Left lobe of liver (tissue), 2 donors: ENCODE measurements around the gene CEACAM19. TPM values are rescaled to one million over a fixed set of nuclear protein-coding genes. Genes with fewer than 3 reads are reported as not detected.
"Not testable (repeated sequence)": the region's sequence is repeated elsewhere in the genome, so short reads cannot be mapped to it uniquely, and the experiment has no call there.

Source experiments
- ATAC-seq: fragments of 200-7000 bp; cut with Tn5 transposase; one replicate; pipeline ENCODE4 v1.9.1; 2020; ENCODE audit warnings: mild to moderate bottlenecking, moderate library complexity
- DNase-seq: peaks from one replicate; pipeline ENCODE4 v3.0.0-alpha.2; 2020; ENCODE audit warnings: low spot score
- total RNA-seq: library from RNA; stranded (reverse); gene quantifications from one replicate; pipeline ENCODE4 v1.2.1, GENCODE V29; 2021
- donor health status: DM: no; HTN: no; CAD: no; lungs with moderate emphysema.
- donor health status: DM: no; HTN: yes; CAD: no.

The CEACAM19 gene, protein sequence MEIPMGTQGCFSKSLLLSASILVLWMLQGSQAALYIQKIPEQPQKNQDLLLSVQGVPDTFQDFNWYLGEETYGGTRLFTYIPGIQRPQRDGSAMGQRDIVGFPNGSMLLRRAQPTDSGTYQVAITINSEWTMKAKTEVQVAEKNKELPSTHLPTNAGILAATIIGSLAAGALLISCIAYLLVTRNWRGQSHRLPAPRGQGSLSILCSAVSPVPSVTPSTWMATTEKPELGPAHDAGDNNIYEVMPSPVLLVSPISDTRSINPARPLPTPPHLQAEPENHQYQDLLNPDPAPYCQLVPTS
- 5.6 TPM for total RNA-seq

DNA sequence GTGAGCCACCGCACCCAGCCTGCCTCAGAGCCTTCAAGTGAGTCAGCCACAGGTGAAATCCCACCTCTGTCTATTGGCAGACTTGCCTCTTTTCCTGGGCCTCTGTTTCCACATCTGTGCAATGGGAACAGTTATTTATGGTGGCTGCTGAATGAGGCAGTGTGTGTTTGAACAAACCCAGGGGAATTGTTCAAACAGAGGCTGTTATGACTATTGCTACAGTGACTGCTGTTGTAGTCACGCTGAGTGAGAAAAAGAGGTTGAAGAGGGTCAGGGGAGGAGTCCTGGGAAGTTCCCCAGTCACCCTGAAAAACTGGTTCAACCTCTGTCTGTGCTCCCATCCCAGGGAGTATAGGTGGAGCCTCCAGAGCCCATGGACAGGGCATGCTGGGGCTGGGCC lies at the start of gene CEACAM19:
TSS of gene CEACAM19 (plus strand) at position 83 of the 400 bp plus-strand sequence. CDS start 450 bp downstream, outside the sequence.
- no peak for ATAC-seq
- no peak for DNase-seq

DNA sequence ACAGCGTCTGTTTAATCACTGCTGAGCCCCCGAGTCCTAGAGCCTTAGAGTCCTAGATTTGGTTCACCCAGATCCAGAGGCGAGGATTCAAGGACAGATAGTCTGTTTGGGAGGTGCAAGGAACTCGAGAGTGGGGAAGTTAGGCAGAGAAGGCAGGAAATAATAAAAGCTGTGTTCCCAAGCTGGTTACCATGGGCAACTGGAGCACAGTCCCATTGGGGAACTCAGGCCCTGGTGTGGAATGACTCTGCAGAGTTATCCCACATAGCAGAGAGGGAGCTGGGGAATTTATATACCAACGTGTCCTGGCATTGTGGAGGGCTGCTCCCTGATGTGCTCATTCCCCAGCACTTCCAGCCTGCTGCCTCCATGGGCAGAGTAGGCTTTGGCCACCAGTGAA lies 48.2 kb upstream of the CEACAM19 start:
- ATAC-seq (peak; percentile 2), DNase-seq (no peak)

DNA sequence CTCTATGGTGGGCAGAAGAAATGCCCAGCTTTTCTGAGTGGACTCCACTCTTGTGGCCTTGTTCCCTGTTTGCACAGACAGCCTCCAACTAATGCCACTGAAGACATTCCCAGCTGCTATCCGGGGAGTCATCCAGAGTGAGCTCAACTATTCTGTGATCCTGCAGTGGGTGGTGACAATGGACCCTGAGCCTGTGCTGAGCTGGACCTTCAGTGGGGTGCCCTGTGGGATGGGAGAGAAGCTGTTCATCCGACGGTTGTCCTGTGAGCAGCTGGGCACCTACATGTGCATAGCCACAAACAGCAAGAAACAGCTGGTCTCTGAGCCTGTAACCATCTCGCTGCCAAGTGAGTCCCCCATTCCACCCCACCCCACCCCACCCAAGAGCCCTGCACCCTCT lies 47.7 kb upstream of the CEACAM19 start:
- DNase-seq (no peak), ATAC-seq (no peak)

DNA sequence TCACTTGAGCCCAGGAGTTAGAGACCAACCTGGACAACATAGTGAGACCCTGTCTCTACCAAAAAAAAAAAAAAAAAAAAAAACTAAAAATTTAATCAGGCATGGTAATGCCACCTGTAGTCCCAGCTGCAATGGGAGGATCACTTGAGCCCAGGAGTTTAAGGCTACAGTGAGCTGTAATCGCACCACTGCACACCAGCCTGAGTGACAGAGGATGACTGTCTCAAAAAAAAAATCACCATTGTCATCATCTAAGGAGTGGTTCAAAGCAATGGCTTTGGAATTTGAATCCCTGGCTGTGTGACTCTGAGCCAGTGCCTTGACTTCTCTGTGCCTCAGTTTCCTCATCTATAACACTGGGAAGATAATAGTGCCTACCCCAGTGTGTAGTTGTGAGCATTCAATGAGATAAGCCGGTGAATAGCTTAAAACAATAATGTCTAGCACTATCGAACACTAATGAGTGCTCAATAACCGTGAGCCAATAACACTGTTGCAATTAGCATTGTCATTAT lies 46.4 kb upstream of the CEACAM19 start:
- no peak for ATAC-seq
- DNase-seq: no peak

DNA sequence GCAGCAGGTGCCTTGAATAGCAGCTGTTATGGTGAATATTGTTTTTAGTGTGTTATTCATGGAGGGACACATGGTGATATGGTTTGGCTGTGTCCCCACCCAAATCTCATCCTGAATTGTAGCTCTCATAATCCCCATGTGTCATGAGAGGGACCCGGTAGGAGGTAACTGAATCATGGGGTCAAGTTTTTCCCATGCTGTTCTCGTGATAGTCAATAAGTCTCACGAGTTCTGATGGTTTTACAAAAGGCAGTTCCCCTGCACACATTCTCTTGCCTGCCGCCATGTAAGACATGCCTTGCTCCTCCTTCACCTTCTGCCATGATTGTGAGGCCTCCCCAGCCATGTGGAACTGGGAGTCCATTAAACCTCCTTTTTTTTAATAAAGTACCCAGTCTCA lies 45.6 kb upstream of the CEACAM19 start:
- not testable (repeated sequence) for ATAC-seq, DNase-seq

DNA sequence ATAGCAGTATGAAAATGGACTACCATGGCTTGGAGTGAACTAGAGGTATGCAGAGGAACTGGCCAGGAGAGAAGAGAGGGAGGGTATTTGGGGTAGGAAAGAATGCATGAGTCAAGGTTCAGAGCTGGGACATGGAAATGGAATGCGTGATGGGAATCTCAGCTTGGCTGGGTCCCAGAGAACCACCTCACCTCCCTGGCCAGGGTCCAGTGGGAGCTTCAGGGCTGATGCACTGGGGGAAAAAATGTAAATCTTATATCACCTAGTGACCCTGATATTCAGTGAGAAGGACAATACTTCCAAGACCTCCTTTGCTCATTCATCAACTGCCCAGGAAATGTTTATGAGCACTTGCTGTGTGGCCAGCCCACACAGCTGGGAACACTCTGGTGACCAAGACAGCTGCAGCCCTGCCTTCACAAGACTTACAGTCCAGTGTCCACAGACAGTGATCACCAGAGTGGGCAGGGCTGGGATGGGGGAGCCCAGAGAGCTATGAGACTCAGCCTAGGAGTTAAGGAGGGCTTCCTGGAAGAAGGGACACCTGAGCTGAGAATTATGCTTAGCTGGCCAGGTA lies 45.1 kb upstream of the CEACAM19 start:
- no peak for DNase-seq
- peak; percentile 65 for ATAC-seq

DNA sequence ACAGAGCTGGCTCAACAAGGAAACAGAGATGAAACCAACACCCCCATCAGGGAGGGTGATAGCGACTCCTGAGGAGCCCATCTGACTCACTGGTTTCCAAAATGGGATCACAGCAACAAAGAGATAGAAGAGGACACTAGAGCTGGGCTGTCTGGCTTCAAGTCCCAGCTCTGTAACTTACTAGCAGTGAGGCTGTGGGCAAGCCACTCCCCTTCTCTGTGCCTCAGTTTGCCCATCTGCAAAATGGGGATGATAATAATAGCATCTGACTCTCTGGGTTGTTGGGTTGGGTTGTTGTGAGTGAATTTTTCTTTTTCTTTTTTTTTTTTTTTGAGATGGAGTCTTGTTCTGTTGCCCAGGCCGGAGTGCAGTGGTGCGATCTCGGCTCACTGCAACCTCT lies 43.7 kb upstream of the CEACAM19 start:
- ATAC-seq: no peak
- DNase-seq: no peak

DNA sequence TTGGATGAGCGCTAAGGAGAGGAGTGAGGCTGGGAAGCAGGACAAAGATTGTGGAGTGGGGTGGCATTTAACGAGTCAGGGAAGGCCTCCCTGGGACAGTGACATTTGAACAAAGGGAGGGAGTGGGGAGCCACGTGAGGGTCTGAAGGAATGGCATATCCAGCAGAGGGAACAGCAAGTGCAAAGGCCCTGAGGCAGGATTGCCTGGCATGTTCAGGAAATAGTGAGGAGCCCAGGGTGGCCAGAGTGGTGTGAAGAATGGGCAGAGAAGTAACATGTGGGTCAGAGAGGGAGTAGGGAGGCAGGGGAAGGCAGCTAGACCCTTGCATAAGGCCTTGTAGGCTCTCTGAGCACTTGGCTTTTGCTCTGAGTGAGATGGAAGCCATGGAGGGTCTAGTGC lies 42.5 kb upstream of the CEACAM19 start:
- ATAC-seq: no peak
- DNase-seq: no peak

DNA sequence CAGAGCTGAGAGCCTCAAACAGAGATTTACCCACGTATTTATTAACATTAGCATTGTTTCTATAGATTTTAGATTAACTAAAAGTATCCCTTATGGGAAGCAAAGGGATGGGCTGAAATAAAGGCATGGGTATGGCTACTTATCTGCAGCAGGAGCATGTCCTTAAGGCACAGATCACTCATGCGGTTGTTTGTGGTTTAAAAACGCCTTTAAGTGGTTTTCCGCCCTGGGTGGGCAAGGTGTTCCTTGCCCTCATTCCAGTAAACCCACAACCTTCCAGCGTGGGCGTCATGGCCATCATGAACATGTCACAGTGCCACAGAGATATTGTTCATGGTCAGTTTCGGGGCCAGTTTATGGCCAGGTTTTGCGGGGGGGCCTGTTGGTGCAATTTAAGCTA lies 39.7 kb upstream of the CEACAM19 start:
- not testable (repeated sequence) for ATAC-seq, DNase-seq

DNA sequence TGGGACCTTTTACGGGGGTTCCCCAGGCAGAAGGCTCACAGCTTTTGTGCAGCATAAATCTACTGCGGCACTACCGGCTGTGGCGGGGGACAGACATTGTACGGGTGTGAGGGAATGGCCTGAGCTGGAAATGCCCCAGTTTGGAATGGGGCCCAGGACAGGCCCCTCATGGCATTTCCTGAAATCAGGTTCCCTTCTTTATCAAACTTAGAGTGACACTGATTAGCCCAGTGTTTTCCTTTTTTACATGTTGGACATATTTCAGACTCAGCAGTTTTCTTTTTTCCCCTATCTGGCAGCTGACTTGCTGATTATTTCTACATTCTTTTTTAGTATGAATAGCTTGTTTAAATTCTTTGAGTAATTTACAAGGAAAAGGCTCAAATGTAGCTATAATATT lies 37.2 kb upstream of the CEACAM19 start:
- ATAC-seq, DNase-seq: not testable (repeated sequence)

DNA sequence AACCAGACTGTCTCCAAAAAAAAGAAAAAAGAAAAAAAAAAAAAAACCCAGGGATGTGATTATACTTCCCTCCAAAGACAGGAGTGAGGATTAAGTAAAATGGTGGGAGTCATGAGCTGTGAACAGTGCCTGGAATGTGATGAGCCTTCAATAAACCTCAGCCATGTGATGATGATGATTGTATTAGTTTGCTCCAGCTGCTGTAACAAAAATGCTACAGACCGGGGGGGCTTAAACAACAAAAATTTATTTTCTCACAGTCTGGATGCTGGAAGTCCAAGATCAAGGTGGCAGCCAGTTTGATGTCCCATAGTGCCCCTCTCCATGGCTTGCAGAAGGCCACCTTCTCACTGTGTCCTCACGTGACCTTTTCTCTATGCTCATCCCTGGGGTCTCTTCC lies 36.5 kb upstream of the CEACAM19 start:
- no peak for ATAC-seq

DNA sequence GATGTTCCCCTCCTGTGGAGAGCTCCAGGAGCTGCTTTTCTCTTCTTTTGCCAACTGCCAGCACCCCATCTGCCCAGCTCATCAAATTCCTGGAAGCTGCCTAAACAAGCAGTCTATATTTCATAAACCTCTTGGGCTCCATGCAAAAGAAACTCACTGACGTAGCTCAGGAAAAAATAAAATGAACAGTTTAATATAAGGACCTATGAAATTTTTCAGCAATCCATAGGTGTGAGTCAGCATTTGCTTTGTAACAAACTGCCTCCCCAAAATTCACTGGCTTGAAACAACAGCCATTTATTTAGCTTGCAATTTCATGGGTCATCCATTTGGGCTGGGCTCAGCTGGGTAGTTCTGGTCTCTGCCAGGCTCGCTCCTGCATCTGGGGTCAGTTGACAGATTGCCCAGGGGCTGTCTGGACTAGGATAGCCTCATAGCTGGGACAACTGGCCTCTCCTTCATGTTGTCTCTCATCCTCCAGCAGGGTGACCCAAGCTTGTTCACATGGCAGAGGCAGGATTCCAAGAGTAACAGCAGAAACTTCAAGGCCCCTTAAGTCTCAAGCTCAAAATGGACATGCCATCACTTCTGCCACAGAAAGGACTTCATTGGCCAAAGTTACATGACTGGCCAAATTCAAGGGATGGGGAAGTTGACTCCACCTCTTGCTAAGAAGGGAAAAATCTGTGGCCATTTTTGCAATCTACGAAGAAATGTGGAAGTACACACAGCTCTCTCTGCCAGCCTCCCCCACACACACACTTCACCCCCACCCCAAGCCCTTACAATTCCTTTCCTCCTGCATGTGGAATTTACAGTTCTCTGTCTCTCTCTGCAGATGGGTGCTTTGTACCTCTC lies 35.5 kb upstream of the CEACAM19 start:
- DNase-seq (no peak), ATAC-seq (peak; percentile 22)

More for the DNA sequence above, 36.5 kb upstream of the CEACAM19 start:
- no peak for DNase-seq

DNA sequence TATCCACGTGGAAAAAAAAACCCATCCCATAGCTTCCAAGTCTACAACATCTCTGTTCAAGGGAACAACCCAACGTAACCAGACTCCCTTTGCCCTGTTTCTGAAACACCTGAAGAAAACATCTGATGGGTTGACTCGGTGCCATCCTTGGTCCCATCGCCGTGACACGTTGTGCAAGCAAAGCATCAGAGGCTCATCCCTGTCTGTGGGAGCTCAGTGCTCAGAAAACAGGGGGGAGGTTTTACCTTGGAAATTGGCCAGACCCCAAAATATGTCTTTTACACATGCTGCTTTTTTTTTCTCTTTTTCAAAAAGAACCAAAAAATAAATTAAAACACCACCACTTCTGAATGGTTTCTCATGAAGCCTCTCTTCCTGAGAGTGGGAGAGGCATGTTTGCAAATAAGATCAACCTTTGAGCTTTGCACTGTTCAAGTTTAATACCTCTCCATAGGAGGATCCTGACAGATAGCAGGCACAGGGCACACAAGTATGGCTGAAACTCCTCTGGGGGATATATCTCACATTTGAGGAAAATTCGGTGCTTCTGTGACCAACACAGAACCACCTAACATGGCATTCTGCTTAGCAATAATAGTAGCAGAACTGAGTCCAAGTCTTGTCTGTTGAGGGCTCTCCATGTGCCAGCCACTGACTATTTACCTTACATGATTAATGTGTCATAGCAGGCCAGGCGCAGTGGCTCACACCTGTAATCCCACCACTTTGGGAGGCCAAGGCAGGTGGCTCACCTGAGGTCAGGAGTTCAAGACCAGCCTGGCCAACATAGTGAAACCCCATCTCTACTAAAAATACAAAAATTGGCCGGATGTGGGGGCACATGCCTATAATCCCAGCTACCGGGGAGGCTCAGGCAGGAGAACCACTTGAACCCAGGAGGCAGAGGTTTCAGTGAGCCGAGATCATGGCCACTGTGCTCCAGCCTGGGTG lies 34.6 kb upstream of the CEACAM19 start:
- peak; percentile 84 for ATAC-seq
- no peak for DNase-seq

DNA sequence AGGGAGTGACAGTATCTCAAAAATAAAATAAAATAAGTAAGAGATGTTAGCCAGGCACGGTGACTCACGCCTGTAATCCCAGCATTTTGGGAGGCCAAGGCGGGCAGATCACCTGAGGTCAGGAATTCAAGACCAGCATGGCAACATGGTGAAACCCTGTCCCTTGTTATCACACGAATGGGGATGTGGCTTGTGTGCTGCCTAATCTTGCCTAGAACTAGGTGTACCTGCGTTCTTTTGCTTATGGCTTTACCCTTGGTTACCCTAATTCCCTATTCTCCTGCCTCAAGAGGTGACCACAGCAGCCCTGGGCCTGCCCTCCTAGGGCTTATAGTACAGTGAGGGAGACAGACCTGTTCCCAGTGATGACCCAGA lies 33.9 kb upstream of the CEACAM19 start:
- ATAC-seq (no peak), DNase-seq (no peak)

DNA sequence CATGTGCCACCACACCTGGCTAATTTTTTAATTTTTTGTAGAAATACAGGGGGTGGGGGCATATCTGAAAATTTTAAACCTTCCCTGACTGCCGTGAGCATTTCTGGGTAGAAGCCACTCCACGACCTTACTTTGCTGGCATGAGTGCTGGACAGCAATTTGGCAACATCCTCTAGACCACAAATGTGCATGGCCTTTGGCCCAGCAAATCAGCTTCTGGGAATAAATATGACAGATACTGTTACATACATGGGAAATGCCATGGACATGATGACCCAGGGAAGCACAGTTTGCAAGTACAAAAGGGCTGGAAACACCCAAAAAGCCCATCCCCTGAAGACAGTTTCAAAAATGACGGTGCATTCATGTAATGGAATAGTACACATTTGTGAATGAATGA lies 30.8 kb upstream of the CEACAM19 start:
- DNase-seq (no peak), ATAC-seq (peak; percentile 10)

DNA sequence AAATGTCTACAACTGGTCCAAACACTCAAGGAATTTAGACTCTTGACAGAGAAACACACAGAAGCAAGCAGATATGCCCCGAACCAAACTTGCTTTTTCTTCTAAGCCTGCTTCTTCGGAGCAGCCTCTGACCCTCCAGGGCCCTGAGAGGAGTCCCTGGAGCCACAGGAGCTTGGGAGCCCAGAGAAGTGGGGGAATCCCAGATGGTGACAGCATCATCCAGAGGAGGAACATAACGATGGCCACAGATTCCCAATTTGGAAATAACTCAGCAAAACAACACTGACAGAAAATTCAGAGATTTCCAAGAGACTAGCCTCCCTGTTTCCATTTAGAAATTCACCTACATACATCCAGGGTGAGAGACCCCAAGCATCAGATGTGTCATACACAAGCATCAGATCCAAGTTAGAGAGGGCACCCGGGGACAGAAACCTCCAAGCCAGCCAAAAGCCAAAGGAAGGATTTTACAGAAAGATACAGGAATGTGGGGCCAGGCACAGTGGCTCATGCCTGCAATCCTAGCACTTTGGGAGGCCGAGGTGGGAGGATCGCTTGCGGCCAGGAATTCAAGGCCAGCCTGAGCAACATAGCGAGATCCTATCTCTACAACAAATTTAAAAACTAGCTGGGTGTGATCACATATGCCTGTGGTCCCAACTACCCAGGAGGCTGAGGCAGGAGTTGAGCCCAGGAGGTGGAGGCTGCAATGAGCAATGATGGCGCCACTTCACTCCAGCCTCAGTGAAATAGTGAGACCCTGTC lies 29.6 kb upstream of the CEACAM19 start:
- no peak for DNase-seq
- no peak for ATAC-seq

DNA sequence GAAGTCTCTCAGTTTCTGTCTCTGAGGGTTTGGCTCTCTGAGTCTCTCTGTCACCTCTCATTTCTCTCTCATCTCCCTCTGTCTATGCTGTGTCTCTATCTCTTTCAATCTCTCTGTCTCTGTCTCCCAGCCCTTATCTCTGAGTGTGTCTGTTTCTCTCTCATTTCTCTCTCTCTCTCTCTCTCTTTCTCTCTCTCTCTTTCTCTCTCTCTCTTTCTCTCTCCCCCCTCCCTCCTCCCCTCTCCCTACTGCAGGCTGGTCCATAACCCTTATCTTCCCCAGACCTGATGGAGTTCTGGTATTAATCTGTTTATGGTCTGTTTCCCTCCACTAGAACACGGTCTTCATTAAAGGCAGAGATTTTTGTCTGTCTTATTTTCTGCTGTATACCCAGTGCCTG lies 28.9 kb upstream of the CEACAM19 start:
- ATAC-seq (no peak), DNase-seq (no peak)

DNA sequence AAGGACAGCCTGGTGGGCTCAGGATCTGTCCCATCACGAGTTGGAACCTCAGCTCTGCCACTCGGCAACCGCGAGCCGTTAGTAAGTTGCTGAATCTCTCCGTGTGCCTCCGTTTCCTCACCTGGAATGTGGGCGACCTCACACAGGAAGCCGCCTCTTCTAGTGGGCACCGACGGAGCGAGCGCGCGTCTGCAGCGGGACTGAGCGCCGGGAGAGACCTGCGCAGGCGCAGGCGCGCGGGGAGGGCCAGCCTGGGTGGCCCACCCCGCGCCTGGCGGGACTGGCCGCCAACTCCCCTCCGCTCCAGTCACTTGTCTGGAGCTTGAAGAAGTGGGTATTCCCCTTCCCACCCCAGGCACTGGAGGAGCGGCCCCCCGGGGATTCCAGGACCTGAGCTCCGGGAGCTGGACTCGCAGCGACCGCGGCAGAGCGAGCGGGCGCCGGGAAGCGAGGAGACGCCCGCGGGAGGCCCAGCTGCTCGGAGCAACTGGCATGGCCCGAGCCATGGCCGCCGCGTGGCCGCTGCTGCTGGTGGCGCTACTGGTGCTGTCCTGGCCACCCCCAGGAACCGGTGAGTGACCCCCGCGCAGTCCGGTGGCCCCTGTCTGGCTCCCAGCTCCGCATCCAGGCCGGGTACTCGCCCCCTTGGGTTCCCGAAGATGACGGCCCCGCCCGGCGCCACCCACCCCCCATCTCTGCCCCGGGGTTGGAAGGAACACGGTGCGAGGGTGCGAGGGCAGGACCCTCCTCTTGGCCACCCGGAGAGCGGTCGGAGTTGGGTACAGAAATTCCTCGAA lies 27.5 kb upstream of the CEACAM19 start, which contains the start of gene PVR:
TSS of gene PVR (plus strand) at position 306 of the 797 bp plus-strand sequence. CDS start at position 493, 187 bp downstream.
- ATAC-seq (peak; percentile 89), DNase-seq (peak; percentile 87)
